GM18498 (cell line): Measurements from ENCODE around the gene ATG14.
"Not testable (repeated sequence)": the region's sequence is repeated elsewhere in the genome, so short reads cannot be mapped to it uniquely, and the experiment has no call there.

Experiments used
- ATAC-seq: cut with Tn5 transposase; IDR thresholded peaks from one replicate; pipeline ENCODE4 v1.9.1; 2021; ENCODE audit warnings: mild to moderate bottlenecking, moderate library complexity; ENCODE audit not compliant: unreplicated experiment

ATG14 gene

GRCh38 chr14:55434805-55435174 is 23.2 kb upstream of the ATG14 start:
- no peak for ATAC-seq

- ATAC-seq, result no peak
Measured at GRCh38 chr14:55433880-55434804, 22.5 kb upstream of the ATG14 start.

GRCh38 chr14:55432628-55433027 is 21.0 kb upstream of the ATG14 start:
- ATAC-seq, result no peak

- ATAC-seq, result peak; percentile 78
Measured at GRCh38 chr14:55430024-55430690, 18.5 kb upstream of the ATG14 start.

- no peak for ATAC-seq
Measured at GRCh38 chr14:55427439-55427838, 15.8 kb upstream of the ATG14 start.

- no peak for ATAC-seq
Measured at GRCh38 chr14:55426891-55427290, 15.3 kb upstream of the ATG14 start.

- ATAC-seq, result no peak
Measured at GRCh38 chr14:55425091-55425490, 13.5 kb upstream of the ATG14 start.

GRCh38 chr14:55423969-55424368 is 12.3 kb upstream of the ATG14 start:
- no peak for ATAC-seq

- not testable (repeated sequence) for ATAC-seq
Measured at GRCh38 chr14:55422338-55422737, 10.7 kb upstream of the ATG14 start.

- ATAC-seq, result no peak
Measured at GRCh38 chr14:55419663-55420062, 8.0 kb upstream of the ATG14 start.

GRCh38 chr14:55418411-55418810 is 6.8 kb upstream of the ATG14 start:
- ATAC-seq, result no peak

- ATAC-seq, result no peak
Measured at GRCh38 chr14:55417955-55418354, 6.3 kb upstream of the ATG14 start.

- no peak for ATAC-seq
Measured at GRCh38 chr14:55416866-55417265, 5.2 kb upstream of the ATG14 start.

- ATAC-seq, result no peak
Measured at GRCh38 chr14:55414551-55414950, 2.9 kb upstream of the ATG14 start.

GRCh38 chr14:55412676-55413075 is 1.0 kb upstream of the ATG14 start:
- no peak for ATAC-seq

GRCh38 chr14:55410876-55411275 is 754 bp downstream of the ATG14 start:
- ATAC-seq, result no peak

GRCh38 chr14:55404173-55404854 is 7.3 kb downstream of the ATG14 start:
- ATAC-seq, result no peak

GRCh38 chr14:55401751-55402150 is 9.9 kb downstream of the ATG14 start:
- ATAC-seq, result no peak

- ATAC-seq, result no peak
Measured at GRCh38 chr14:55399852-55400251, 11.8 kb downstream of the ATG14 start.

GRCh38 chr14:55399183-55399582 is 12.4 kb downstream of the ATG14 start:
- ATAC-seq, result no peak

GRCh38 chr14:55398679-55399078 is 13.0 kb downstream of the ATG14 start:
- ATAC-seq, result no peak

GRCh38 chr14:55389330-55389729 is 22.3 kb downstream of the ATG14 start:
- no peak for ATAC-seq
